Neural progenitor cell (in vitro differentiated cells): ENCODE results near the gene ANKRD12. TPM values are rescaled to one million over a fixed set of nuclear protein-coding genes. Genes with fewer than 3 reads are reported as not detected.

Source experiments
- DNase-seq: peaks from one replicate; pipeline ENCODE4 v3.0.0-alpha.2; 2016; ENCODE audit warnings: low spot score
- H2AFZ ChIP-seq: fragments of 200-600 bp; sonication (generic); replicated peaks from 2 replicates; pipeline ENCODE4 v1.6.1; 2016; ENCODE audit warnings: antibody characterized with exemption
- H3F3A ChIP-seq: fragments of 200-600 bp; sonication (generic); 2 replicates; pipeline ENCODE4 v1.6.1; 2016; ENCODE audit warnings: antibody characterized with exemption, low read depth
- H3K27ac ChIP-seq: fragments of 200-600 bp; sonication (generic); 2 replicates; pipeline ENCODE4 v1.5.1; 2016; ENCODE audit warnings: mild to moderate bottlenecking
- H3K27me3 ChIP-seq: fragments of 200-600 bp; sonication (generic); 2 replicates; pipeline ENCODE4 v1.6.1; 2016; ENCODE audit warnings: mild to moderate bottlenecking, moderate library complexity
- H3K36me3 ChIP-seq: fragments of 200-600 bp; sonication (generic); 2 replicates; pipeline ENCODE4 v1.5.1; 2016
- H3K4me1 ChIP-seq: fragments of 200-600 bp; sonication (generic); 2 replicates; pipeline ENCODE4 v1.6.1; 2016; ENCODE audit warnings: mixed run types
- H3K4me2 ChIP-seq: fragments of 200-600 bp; sonication (generic); 2 replicates; pipeline ENCODE4 v1.6.1; 2016
- H3K4me3 ChIP-seq: fragments of 200-600 bp; sonication (generic); 2 replicates; pipeline ENCODE4 v1.5.1; 2016
- H3K79me2 ChIP-seq: fragments of 200-600 bp; sonication (generic); 2 replicates; pipeline ENCODE4 v1.6.1; 2016; ENCODE audit warnings: low read depth
- H3K9ac ChIP-seq: fragments of 200-600 bp; sonication (generic); 2 replicates; pipeline ENCODE4 v1.6.1; 2016
- H3K9me3 ChIP-seq: fragments of 200-600 bp; sonication (generic); 2 replicates; pipeline ENCODE4 v1.5.1; 2016; ENCODE audit warnings: low read depth
- H4K20me1 ChIP-seq: fragments of 200-600 bp; sonication (generic); 2 replicates; pipeline ENCODE4 v1.6.1; 2016; ENCODE audit warnings: low read depth
- H3K27ac Mint-ChIP-seq: 3 replicates; pipeline ENCODE4 v1.8.0; 2021; ENCODE audit warnings: mixed read lengths
- H3K27me3 Mint-ChIP-seq: 2 replicates; pipeline ENCODE4 v1.8.0; 2022; ENCODE audit warnings: low read depth, mild to moderate bottlenecking, inconsistent platforms, moderate library complexity, mixed read lengths; ENCODE audit not compliant: insufficient read depth
- H3K36me3 Mint-ChIP-seq: 3 replicates; pipeline ENCODE4 v1.8.0; 2021; ENCODE audit warnings: mixed read lengths
- H3K4me1 Mint-ChIP-seq: 3 replicates; pipeline ENCODE4 v1.8.0; 2021; ENCODE audit warnings: mixed read lengths
- H3K4me3 Mint-ChIP-seq: 3 replicates; pipeline ENCODE4 v1.8.0; 2021; ENCODE audit warnings: mild to moderate bottlenecking, moderate library complexity, mixed read lengths
- H3K9me3 Mint-ChIP-seq: 3 replicates; pipeline ENCODE4 v1.8.0; 2020; ENCODE audit warnings: mixed read lengths
- EZH2 ChIP-seq: fragments of 200-600 bp; sonication (generic); IDR thresholded peaks from 2 replicates; pipeline ENCODE4 v1.6.1; 2017; ENCODE audit warnings: antibody characterized with exemption, mild to moderate bottlenecking, moderate library complexity
- EZH2phosphoT487 ChIP-seq: fragments of 200-600 bp; sonication (generic); IDR thresholded peaks from 2 replicates; pipeline ENCODE4 v1.6.1; 2017; ENCODE audit warnings: antibody characterized with exemption
- total RNA-seq: library from RNA; depleted of rRNA; stranded (reverse); fragments of >200 nt; gene quantifications from 2 replicates; pipeline ENCODE4 v1.2.3, GENCODE V29; 2015; ENCODE audit warnings: low replicate concordance
- TF ChIP-seq, protein P1 (sequence below): fragments of 200-600 bp; sonication (generic); IDR thresholded peaks from 2 replicates; pipeline ENCODE4 v1.5.1; 2017; ENCODE audit warnings: antibody characterized with exemption, mild to moderate bottlenecking

ANKRD12 gene
- total RNA-seq, 1 donor from 2014 or later: 38.2 TPM

DNA sequence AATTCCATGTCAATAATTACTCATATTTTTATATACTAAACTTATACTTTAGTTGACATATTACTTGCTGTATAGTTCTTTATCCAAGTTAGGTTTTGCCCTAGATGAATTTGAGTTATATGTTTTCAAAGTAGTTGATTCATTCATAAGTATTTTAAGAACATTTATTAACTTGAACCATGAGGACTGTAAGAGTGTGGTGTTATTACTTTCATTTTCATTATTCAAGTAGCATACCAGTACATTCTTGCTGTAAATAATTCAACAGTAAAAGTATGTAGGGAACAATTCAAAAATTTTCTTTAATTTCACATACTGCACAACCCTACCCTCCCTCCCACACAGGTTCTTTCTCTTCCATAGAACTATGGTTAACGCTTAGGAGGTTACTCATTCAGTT is 75.4 kb downstream of the ANKRD12 start:
- Histone ChIP-seq H4K20me1 (no peaks in the 10 kb centered on the region), H3K9me3 (no peaks in the 10 kb centered on the region), H3K4me2 (no peak overlapping the region), H3F3A (no peaks in the 10 kb centered on the region), H3K27me3 (no peaks in the 10 kb centered on the region), H2AFZ (no peak overlapping the region), H3K79me2 (no peaks in the 10 kb centered on the region), H3K36me3 (peaks cover 26% of the 10 kb centered on the region), H3K4me3 (no peak overlapping the region), H3K4me1 (no peaks in the 10 kb centered on the region), H3K9ac (no peak overlapping the region), H3K27ac (no peak overlapping the region)
- no peak for TF ChIP-seq EZH2phosphoT487
- TF ChIP-seq, protein P1, sequence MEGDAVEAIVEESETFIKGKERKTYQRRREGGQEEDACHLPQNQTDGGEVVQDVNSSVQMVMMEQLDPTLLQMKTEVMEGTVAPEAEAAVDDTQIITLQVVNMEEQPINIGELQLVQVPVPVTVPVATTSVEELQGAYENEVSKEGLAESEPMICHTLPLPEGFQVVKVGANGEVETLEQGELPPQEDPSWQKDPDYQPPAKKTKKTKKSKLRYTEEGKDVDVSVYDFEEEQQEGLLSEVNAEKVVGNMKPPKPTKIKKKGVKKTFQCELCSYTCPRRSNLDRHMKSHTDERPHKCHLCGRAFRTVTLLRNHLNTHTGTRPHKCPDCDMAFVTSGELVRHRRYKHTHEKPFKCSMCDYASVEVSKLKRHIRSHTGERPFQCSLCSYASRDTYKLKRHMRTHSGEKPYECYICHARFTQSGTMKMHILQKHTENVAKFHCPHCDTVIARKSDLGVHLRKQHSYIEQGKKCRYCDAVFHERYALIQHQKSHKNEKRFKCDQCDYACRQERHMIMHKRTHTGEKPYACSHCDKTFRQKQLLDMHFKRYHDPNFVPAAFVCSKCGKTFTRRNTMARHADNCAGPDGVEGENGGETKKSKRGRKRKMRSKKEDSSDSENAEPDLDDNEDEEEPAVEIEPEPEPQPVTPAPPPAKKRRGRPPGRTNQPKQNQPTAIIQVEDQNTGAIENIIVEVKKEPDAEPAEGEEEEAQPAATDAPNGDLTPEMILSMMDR: no peak
- Mint-ChIP-seq H3K4me1 (no peaks in the 10 kb centered on the region), H3K36me3 (peaks cover 23% of the 10 kb centered on the region), H3K9me3 (no peaks in the 10 kb centered on the region), H3K4me3 (no peak overlapping the region), H3K27me3 (no peaks in the 10 kb centered on the region), H3K27ac (no peak overlapping the region)
- no peak for DNase-seq

DNA sequence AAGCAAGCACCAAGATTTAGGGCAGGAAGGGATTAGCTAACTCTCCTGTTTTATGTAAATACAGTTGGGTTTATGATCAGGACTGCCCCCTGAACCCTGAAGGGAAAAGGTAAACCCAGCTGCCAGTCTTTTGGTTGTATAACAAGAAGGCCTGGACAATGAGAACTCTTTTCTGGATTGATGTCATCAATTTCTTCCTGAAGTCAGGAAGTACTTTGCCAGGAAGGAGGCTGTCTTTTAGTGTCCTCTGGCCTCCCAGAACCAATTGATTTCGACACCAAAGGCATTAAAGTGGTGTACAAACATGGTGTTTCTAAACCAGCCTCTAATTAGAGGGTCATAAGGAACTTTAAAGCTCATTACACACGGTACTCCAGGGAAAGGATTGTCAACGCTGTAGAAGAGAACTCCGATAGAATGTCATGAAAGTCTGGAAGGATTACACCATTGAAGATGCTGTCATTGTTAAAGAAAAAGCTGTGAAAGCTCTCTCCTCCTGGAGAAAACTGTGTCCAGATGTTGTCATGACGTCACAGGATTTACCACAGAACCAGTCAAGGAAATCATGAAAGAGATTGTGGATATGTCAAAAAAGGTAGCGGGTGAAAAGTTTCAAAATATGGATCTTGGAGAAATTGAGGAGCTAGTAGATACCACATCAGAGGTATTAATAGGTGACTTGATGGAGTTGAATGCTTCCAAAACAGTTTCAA is 78.8 kb downstream of the ANKRD12 start:
- Histone ChIP-seq H4K20me1 (no peaks in the 10 kb centered on the region), H2AFZ (no peak overlapping the region), H3K4me1 (no peaks in the 10 kb centered on the region), H3K9ac (no peak overlapping the region), H3K4me2 (no peak overlapping the region), H3K4me3 (no peak overlapping the region), H3K27ac (peak overlapping the region; percentile 15), H3K9me3 (no peaks in the 10 kb centered on the region), H3K36me3 (peaks cover 14% of the 10 kb centered on the region), H3K79me2 (no peaks in the 10 kb centered on the region), H3F3A (no peaks in the 10 kb centered on the region), H3K27me3 (no peaks in the 10 kb centered on the region)
- no peaks in the 10 kb centered on the region for H3K4me1 Mint-ChIP-seq
- DNase-seq: no peak
- no peak overlapping the region for H3K27ac Mint-ChIP-seq
- H3K4me3 Mint-ChIP-seq: no peak overlapping the region
- TF ChIP-seq, protein P1: no peak
- TF ChIP-seq EZH2 (no peak), EZH2phosphoT487 (no peak)
- no peaks in the 10 kb centered on the region for H3K9me3 Mint-ChIP-seq
- no peaks in the 10 kb centered on the region for H3K27me3 Mint-ChIP-seq
- peaks cover 26% of the 10 kb centered on the region for H3K36me3 Mint-ChIP-seq

DNA sequence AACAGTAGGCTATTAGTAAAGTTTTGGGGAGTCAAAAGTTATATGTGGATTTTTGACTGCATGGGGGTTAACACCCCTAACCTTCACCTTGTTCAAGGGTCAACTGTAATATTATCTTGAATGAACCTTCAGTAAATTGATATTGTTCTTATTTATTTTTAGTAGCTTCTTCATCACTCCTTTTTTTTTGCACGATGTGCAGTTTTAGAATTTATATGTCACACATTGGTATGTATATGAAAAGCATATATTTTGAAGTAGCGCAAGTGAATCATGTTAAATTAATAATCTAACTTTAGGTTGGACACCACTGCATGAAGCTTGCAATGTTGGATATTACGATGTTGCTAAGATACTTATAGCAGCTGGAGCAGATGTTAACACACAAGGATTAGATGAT is 79.9 kb downstream of the ANKRD12 start:
- Mint-ChIP-seq H3K27me3 (no peaks in the 10 kb centered on the region), H3K36me3 (peaks cover 30% of the 10 kb centered on the region), H3K4me3 (no peak overlapping the region), H3K27ac (no peak overlapping the region), H3K4me1 (no peaks in the 10 kb centered on the region), H3K9me3 (no peaks in the 10 kb centered on the region)
- H4K20me1 ChIP-seq: no peaks in the 10 kb centered on the region
- H3K9me3 ChIP-seq: no peaks in the 10 kb centered on the region
- no peaks in the 10 kb centered on the region for H3F3A ChIP-seq
- no peak overlapping the region for H3K27ac ChIP-seq
- no peak for DNase-seq
- H3K4me2 ChIP-seq: no peak overlapping the region
- TF ChIP-seq, protein P1: no peak
- TF ChIP-seq EZH2: no peak
- TF ChIP-seq EZH2phosphoT487: no peak
- no peaks in the 10 kb centered on the region for H3K4me1 ChIP-seq
- no peak overlapping the region for H2AFZ ChIP-seq
- H3K4me3 ChIP-seq: no peak overlapping the region
- H3K79me2 ChIP-seq: no peaks in the 10 kb centered on the region
- H3K9ac ChIP-seq: no peak overlapping the region
- H3K36me3 ChIP-seq: peaks cover 14% of the 10 kb centered on the region
- H3K27me3 ChIP-seq: no peaks in the 10 kb centered on the region
